SK-N-MC (cell line): ENCODE results near the gene LMF1.

Source experiments
- DNase-seq: peaks from one replicate; pipeline ENCODE4 v3.0.0-alpha.2; 2011; ENCODE audit warnings: low read depth, low spot score
- H3K27ac ChIP-seq: fragments of 200-600 bp; sonication (generic); 2 replicates; pipeline ENCODE4 v1.5.1; 2016; ENCODE audit warnings: mixed run types
- H3K36me3 ChIP-seq: fragments of 200-600 bp; sonication (generic); 2 replicates; pipeline ENCODE4 v1.6.1; 2017; ENCODE audit warnings: antibody characterized with exemption, low read length, mixed read lengths; ENCODE audit not compliant: insufficient read depth
- H3K4me3 ChIP-seq: fragments of 200-600 bp; sonication (generic); 2 replicates; pipeline ENCODE4 v1.5.1; 2016
- H3K9ac ChIP-seq: fragments of 200-600 bp; sonication (generic); 2 replicates; pipeline ENCODE4 v1.8.0; 2017; ENCODE audit warnings: mixed run types, mixed read lengths; ENCODE audit not compliant: insufficient read length
- H3K9me3 ChIP-seq: fragments of 200-600 bp; sonication (generic); 2 replicates; pipeline ENCODE4 v1.6.1; 2017; ENCODE audit warnings: low read depth, mild to moderate bottlenecking, antibody characterized with exemption, low read length, moderate library complexity, mixed read lengths
- EZH2 ChIP-seq: fragments of 200-600 bp; sonication (generic); IDR thresholded peaks from one replicate; pipeline ENCODE4 v1.6.1; 2017; ENCODE audit warnings: antibody characterized with exemption
- FOXP2 ChIP-seq: optimal IDR thresholded peaks from 2 replicates; pipeline ENCODE3; 2011; ENCODE audit warnings: mild to moderate bottlenecking, moderate library complexity; ENCODE audit not compliant: insufficient read depth; ENCODE audit errors: extremely low read length, control extremely low read depth
- POLR2AphosphoS5 ChIP-seq: IDR thresholded peaks from 2 replicates; pipeline ENCODE4 v1.6.1; 2012; ENCODE audit warnings: mild to moderate bottlenecking, low read depth, low read length, borderline replicate concordance

The LMF1 gene

GRCh38 chr16:855471-855870 lies 115.3 kb downstream of the LMF1 start:
- no peaks in the 10 kb centered on the region for H3K9me3 ChIP-seq
- no peak overlapping the region for H3K4me3 ChIP-seq
- DNase-seq: no peak
- H3K9ac ChIP-seq: no peak overlapping the region
- H3K27ac ChIP-seq: no peak overlapping the region
- H3K36me3 ChIP-seq: no peaks in the 10 kb centered on the region
- TF ChIP-seq POLR2AphosphoS5 (no peak), EZH2 (no peak), FOXP2 (no peak)

GRCh38 chr16:854808-855410 lies 115.9 kb downstream of the LMF1 start:
- no peaks in the 10 kb centered on the region for H3K9me3 ChIP-seq
- no peak overlapping the region for H3K4me3 ChIP-seq
- DNase-seq: no peak
- no peak overlapping the region for H3K27ac ChIP-seq
- TF ChIP-seq EZH2: no peak
- no peak for TF ChIP-seq FOXP2
- TF ChIP-seq POLR2AphosphoS5: no peak
- no peaks in the 10 kb centered on the region for H3K36me3 ChIP-seq
- no peak overlapping the region for H3K9ac ChIP-seq

GRCh38 chr16:853981-854807 lies 116.6 kb downstream of the LMF1 start:
- Histone ChIP-seq H3K9me3 (no peaks in the 10 kb centered on the region), H3K9ac (no peak overlapping the region), H3K27ac (no peak overlapping the region), H3K36me3 (no peaks in the 10 kb centered on the region), H3K4me3 (no peak overlapping the region)
- TF ChIP-seq EZH2 (no peak), POLR2AphosphoS5 (no peak), FOXP2 (no peak)
- no peak for DNase-seq

GRCh38 chr16:853306-853705 lies 117.5 kb downstream of the LMF1 start:
- no peak for DNase-seq
- H3K4me3 ChIP-seq: no peak overlapping the region
- no peak overlapping the region for H3K9ac ChIP-seq
- no peaks in the 10 kb centered on the region for H3K9me3 ChIP-seq
- TF ChIP-seq POLR2AphosphoS5: no peak
- no peak for TF ChIP-seq EZH2
- TF ChIP-seq FOXP2: no peak
- no peak overlapping the region for H3K27ac ChIP-seq
- H3K36me3 ChIP-seq: no peaks in the 10 kb centered on the region

GRCh38 chr16:852451-853185 lies 118.2 kb downstream of the LMF1 start:
- no peak overlapping the region for H3K9ac ChIP-seq
- no peak overlapping the region for H3K27ac ChIP-seq
- H3K9me3 ChIP-seq: no peaks in the 10 kb centered on the region
- no peaks in the 10 kb centered on the region for H3K36me3 ChIP-seq
- no peak for DNase-seq
- TF ChIP-seq POLR2AphosphoS5 (no peak), FOXP2 (no peak), EZH2 (no peak)
- no peak overlapping the region for H3K4me3 ChIP-seq

GRCh38 chr16:851871-852270 lies 118.9 kb downstream of the LMF1 start:
- Histone ChIP-seq H3K9me3 (no peaks in the 10 kb centered on the region), H3K9ac (no peak overlapping the region), H3K4me3 (no peak overlapping the region), H3K27ac (no peak overlapping the region), H3K36me3 (no peaks in the 10 kb centered on the region)
- no peak for DNase-seq
- TF ChIP-seq FOXP2 (no peak), POLR2AphosphoS5 (no peak), EZH2 (no peak)

- H3K36me3 ChIP-seq: no peaks in the 10 kb centered on the region
- TF ChIP-seq POLR2AphosphoS5: no peak
- no peak for TF ChIP-seq FOXP2
- H3K4me3 ChIP-seq: no peak overlapping the region
- no peak overlapping the region for H3K9ac ChIP-seq
- H3K9me3 ChIP-seq: no peaks in the 10 kb centered on the region
- H3K27ac ChIP-seq: no peak overlapping the region
- DNase-seq: no peak
These were observed 119.5 kb downstream of the LMF1 start for GRCh38 chr16:851209-851810.

GRCh38 chr16:850668-851067 lies 120.1 kb downstream of the LMF1 start:
- Histone ChIP-seq H3K9me3 (no peaks in the 10 kb centered on the region), H3K4me3 (no peak overlapping the region), H3K36me3 (no peaks in the 10 kb centered on the region), H3K9ac (no peak overlapping the region), H3K27ac (no peak overlapping the region)
- no peak for TF ChIP-seq FOXP2
- TF ChIP-seq POLR2AphosphoS5: no peak
- TF ChIP-seq EZH2: no peak
- no peak for DNase-seq

GRCh38 chr16:848510-849253 lies 122.1 kb downstream of the LMF1 start:
- Histone ChIP-seq H3K36me3 (no peaks in the 10 kb centered on the region), H3K9me3 (no peaks in the 10 kb centered on the region), H3K9ac (no peak overlapping the region), H3K27ac (no peak overlapping the region), H3K4me3 (no peak overlapping the region)
- no peak for DNase-seq
- TF ChIP-seq EZH2: no peak
- no peak for TF ChIP-seq POLR2AphosphoS5
- TF ChIP-seq FOXP2: no peak
